Activated naive CD4-positive, alpha-beta T cell treated with anti-CD3 and anti-CD28 coated beads, Interleukin-2, amount 10 ng/mL, durations not matched to agents 7 days and 5 days (primary cell): ENCODE data around the gene SPTBN5.

Source experiments
- CTCF ChIA-PET: fragments of 350-600 bp; sonication (Branson Sonifier 250); formaldehyde crosslinking; loops from one replicate; lab custom pipeline; 2021; ENCODE audit warnings: antibody characterized with exemption; lab: Charles Lee
- DNase-seq: peaks from one replicate; pipeline ENCODE4 v3.0.0-alpha.2; 2020
- H3K27ac Mint-ChIP-seq: one replicate; pipeline ENCODE4 v1.8.0; 2021; ENCODE audit warnings: mild to moderate bottlenecking, moderate library complexity, mixed read lengths
- H3K27me3 Mint-ChIP-seq: one replicate; pipeline ENCODE4 v1.8.0; 2021; ENCODE audit warnings: mild to moderate bottlenecking, mixed read lengths
- H3K36me3 Mint-ChIP-seq: one replicate; pipeline ENCODE4 v1.8.0; 2021; ENCODE audit warnings: mixed read lengths
- H3K4me1 Mint-ChIP-seq: one replicate; pipeline ENCODE4 v1.8.0; 2021; ENCODE audit warnings: mixed read lengths
- H3K4me3 Mint-ChIP-seq: one replicate; pipeline ENCODE4 v1.8.0; 2021; ENCODE audit warnings: mild to moderate bottlenecking, moderate library complexity, mixed read lengths
- H3K9me3 Mint-ChIP-seq: one replicate; pipeline ENCODE4 v1.8.0; 2021; ENCODE audit warnings: mixed read lengths

The SPTBN5 gene

DNA sequence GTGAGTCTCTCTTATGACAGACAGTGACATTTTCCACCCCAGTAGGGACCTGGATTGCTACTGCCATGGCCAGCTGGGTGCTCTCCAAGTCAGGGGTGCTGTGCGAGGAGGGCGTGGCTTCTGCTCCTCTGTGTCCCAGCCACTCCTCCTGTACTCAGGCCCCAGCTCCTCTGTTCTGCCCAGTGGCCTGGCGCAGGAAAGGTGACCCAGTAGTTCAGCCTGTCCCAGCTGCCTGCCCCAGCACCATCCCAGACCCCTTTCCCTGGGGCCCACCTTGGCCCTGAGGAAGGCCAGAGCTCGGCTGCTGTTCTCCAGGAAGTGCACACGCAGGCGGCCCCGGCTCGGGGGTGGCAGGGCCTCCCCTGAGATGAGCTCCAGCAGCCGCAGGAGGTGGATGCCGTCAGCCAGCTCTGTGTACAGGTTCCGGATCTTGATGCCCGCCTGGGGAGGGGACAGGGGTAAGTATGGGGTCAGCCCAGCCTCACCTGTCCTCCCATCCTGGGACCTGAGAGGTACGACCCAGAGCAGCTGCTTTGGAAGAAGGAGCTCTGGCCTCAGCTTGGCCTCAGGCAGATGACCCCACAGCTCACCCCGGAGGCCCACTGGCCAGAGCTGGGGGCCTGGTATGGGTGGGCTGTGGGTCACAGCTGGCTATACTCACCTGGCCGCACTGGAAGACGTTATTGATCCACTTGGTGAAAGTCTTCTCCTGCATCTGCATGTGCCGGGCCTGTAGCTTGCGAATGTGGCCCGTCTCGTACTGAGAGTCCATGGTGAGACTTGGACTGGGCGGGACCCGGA is 1.0 kb downstream of the SPTBN5 start:
- CTCF ChIA-PET = interaction anchor here (0.6 to 0.9 kb wide), 3 partner anchors 12 to 1048 kb away, joined by 3 to 7 read pairs (median 5); no protein-coding TSS in a partner anchor
- no peaks in the 10 kb centered on the region for H3K9me3 Mint-ChIP-seq
- peak overlapping the region; percentile 51 for H3K4me3 Mint-ChIP-seq
- H3K27ac Mint-ChIP-seq = peak overlapping the region; percentile 73
- peaks cover 9% of the 10 kb centered on the region for H3K36me3 Mint-ChIP-seq
- no peaks in the 10 kb centered on the region for H3K27me3 Mint-ChIP-seq
- peaks cover 73% of the 10 kb centered on the region for H3K4me1 Mint-ChIP-seq
- DNase-seq = no peak

- H3K9me3 Mint-ChIP-seq = no peaks in the 10 kb centered on the region
- no peak for DNase-seq
- no peaks in the 10 kb centered on the region for H3K27me3 Mint-ChIP-seq
- H3K36me3 Mint-ChIP-seq = peaks cover 3% of the 10 kb centered on the region
- H3K27ac Mint-ChIP-seq = no peak overlapping the region
- no peak overlapping the region for H3K4me3 Mint-ChIP-seq
- CTCF ChIA-PET = no interaction called here
- H3K4me1 Mint-ChIP-seq = peaks cover 70% of the 10 kb centered on the region
Observed at GRCh38 chr15:41891946-41892345, 1.9 kb downstream of the SPTBN5 start.

- H3K27ac Mint-ChIP-seq = no peak overlapping the region
- H3K27me3 Mint-ChIP-seq = no peaks in the 10 kb centered on the region
- H3K36me3 Mint-ChIP-seq = peaks cover 2% of the 10 kb centered on the region
- H3K4me1 Mint-ChIP-seq = peaks cover 64% of the 10 kb centered on the region
- H3K4me3 Mint-ChIP-seq = no peak overlapping the region
- CTCF ChIA-PET = interaction anchor here (0.7 kb wide), 1 partner anchor 80 kb away, joined by 6 read pairs; no protein-coding TSS in a partner anchor
- DNase-seq = no peak
- H3K9me3 Mint-ChIP-seq = no peaks in the 10 kb centered on the region
Observed at GRCh38 chr15:41891226-41891625, 2.6 kb downstream of the SPTBN5 start.

DNA sequence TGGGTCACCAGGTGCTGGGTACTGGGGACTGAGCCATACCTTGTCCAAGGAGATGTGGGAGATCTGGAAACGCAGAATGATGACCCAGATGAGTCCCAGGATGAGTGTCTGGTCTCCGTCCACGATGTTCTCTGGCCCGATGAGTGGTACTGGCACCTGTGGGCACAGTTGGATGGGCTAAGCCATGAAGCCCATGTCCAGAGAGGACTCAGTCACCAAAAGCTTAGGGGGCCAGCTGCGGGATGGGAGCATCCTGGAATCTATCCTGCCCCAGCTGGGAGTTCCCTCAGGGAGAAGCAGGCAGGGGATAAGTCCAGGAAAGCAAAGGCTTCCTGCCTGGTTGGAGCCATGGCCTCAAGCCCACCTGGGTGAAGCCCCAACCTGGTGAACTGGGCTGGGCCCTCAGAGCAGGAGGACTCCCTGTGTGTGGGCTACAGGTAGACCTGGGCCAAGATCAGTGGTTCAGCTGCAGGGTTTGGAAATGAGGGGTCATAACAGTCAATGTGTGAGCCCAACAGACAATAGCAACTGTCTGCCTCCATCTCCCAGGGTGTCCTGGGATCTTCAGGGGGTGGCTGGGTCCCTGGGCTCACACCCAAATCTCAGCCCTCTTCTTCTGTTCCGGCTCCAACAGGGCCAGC is 3.7 kb downstream of the SPTBN5 start:
- Mint-ChIP-seq H3K4me3 (no peak overlapping the region), H3K4me1 (peaks cover 57% of the 10 kb centered on the region), H3K9me3 (no peaks in the 10 kb centered on the region), H3K36me3 (no peaks in the 10 kb centered on the region), H3K27me3 (no peaks in the 10 kb centered on the region), H3K27ac (no peak overlapping the region)
- CTCF ChIA-PET = no interaction called here
- no peak for DNase-seq

GRCh38 chr15:41888662-41889253 is 5.1 kb downstream of the SPTBN5 start:
- Mint-ChIP-seq H3K9me3 (no peaks in the 10 kb centered on the region), H3K36me3 (no peaks in the 10 kb centered on the region), H3K27me3 (peaks cover 3% of the 10 kb centered on the region), H3K27ac (peak overlapping the region; percentile 78), H3K4me3 (no peak overlapping the region), H3K4me1 (peaks cover 43% of the 10 kb centered on the region)
- DNase-seq = no peak
- CTCF ChIA-PET = no interaction called here

GRCh38 chr15:41887893-41888292 is 6.0 kb downstream of the SPTBN5 start:
- no peak overlapping the region for H3K27ac Mint-ChIP-seq
- H3K27me3 Mint-ChIP-seq = peaks cover 10% of the 10 kb centered on the region
- H3K9me3 Mint-ChIP-seq = no peaks in the 10 kb centered on the region
- CTCF ChIA-PET = no interaction called here
- H3K4me3 Mint-ChIP-seq = no peak overlapping the region
- no peaks in the 10 kb centered on the region for H3K36me3 Mint-ChIP-seq
- DNase-seq = no peak
- peaks cover 35% of the 10 kb centered on the region for H3K4me1 Mint-ChIP-seq

DNA sequence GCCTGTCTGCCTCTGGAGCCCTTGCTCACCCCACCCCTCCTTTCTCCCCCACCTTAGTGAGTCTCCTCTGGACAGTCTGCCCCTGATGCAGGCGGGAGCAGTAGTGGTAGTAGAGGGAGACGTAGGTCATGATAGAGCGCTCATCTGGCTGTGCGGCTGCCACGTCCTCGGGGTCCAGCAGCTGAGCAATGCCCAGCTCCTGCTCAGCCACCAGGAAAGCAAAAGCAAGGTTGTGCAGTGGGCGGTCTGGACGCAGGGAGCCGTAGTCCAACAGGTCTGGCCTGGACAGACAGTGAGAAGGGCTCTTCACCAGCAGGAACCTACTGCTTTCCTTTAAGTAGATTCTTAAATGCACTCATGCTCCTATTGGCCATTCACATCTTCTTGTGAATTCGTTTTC is 6.7 kb downstream of the SPTBN5 start:
- H3K9me3 Mint-ChIP-seq = no peaks in the 10 kb centered on the region
- H3K4me3 Mint-ChIP-seq = no peak overlapping the region

DNA sequence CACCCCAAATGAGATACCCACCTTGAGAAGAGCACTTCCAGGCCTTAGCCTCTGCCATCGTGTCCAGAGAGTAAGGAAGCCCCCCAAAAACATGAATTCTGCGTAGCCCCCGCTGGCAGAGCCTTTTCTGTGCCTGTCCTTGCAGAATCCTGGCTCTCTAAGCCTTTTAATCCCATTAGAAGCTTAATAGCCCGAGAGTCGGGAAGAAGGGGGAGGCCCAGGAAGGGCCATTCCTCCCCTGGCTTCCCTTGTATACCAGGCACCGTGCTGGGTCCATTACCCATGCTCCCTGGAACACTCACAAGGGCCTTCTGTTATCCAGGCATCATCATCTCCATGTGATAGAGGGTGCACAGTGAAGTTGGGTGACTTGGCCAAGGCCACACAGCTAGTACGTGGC is 7.1 kb downstream of the SPTBN5 start:
- Mint-ChIP-seq H3K4me1 (peaks cover 27% of the 10 kb centered on the region), H3K36me3 (no peaks in the 10 kb centered on the region), H3K27me3 (peaks cover 21% of the 10 kb centered on the region), H3K9me3 (no peaks in the 10 kb centered on the region), H3K27ac (no peak overlapping the region), H3K4me3 (no peak overlapping the region)
- no peak for DNase-seq
- CTCF ChIA-PET = no interaction called here

More for the DNA sequence above, 6.7 kb downstream of the SPTBN5 start:
- Mint-ChIP-seq H3K27me3 (peaks cover 17% of the 10 kb centered on the region), H3K4me1 (peaks cover 30% of the 10 kb centered on the region), H3K27ac (no peak overlapping the region), H3K36me3 (no peaks in the 10 kb centered on the region)
- no peak for DNase-seq
- CTCF ChIA-PET = no interaction called here

DNA sequence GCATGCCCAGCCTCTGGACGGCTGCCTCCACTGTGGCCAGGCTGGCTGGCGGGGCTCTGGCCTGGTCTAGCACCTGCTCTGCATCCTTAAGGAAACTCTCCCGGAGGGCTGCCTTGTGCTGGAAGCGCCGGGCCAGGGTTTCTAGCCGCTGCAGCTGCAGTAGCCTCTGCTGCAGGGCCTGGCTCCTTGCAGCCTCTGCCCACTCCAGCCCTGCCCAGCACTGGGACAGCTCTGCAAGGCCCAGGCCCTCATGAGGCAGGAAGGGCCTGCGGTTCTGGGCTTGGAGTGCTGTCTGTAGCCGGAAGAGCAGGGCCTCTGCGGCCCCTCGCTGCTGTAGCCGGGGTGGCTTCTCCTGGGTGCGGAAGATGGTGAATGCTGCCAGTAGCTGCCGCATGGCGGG is 8.0 kb downstream of the SPTBN5 start:
- H3K27me3 Mint-ChIP-seq = peaks cover 30% of the 10 kb centered on the region
- DNase-seq = no peak
- peaks cover 30% of the 10 kb centered on the region for H3K4me1 Mint-ChIP-seq
- no peaks in the 10 kb centered on the region for H3K9me3 Mint-ChIP-seq
- no peak overlapping the region for H3K27ac Mint-ChIP-seq
- no peak overlapping the region for H3K4me3 Mint-ChIP-seq
- CTCF ChIA-PET = no interaction called here
- H3K36me3 Mint-ChIP-seq = no peaks in the 10 kb centered on the region

- peaks cover 30% of the 10 kb centered on the region for H3K4me1 Mint-ChIP-seq
- peaks cover 36% of the 10 kb centered on the region for H3K27me3 Mint-ChIP-seq
- CTCF ChIA-PET = no interaction called here
- H3K9me3 Mint-ChIP-seq = no peaks in the 10 kb centered on the region
- DNase-seq = no peak
- no peaks in the 10 kb centered on the region for H3K36me3 Mint-ChIP-seq
- H3K4me3 Mint-ChIP-seq = no peak overlapping the region
- H3K27ac Mint-ChIP-seq = no peak overlapping the region
Observed at GRCh38 chr15:41885321-41885720, 8.5 kb downstream of the SPTBN5 start.

GRCh38 chr15:41884458-41884857 is 9.4 kb downstream of the SPTBN5 start:
- no peak for DNase-seq

GRCh38 chr15:41883484-41883825 is 10.4 kb downstream of the SPTBN5 start:
- H3K27ac Mint-ChIP-seq = no peak overlapping the region
- no peaks in the 10 kb centered on the region for H3K9me3 Mint-ChIP-seq
- H3K4me3 Mint-ChIP-seq = no peak overlapping the region
- no peaks in the 10 kb centered on the region for H3K36me3 Mint-ChIP-seq
- CTCF ChIA-PET = interaction anchor here (1.1 kb wide), 1 partner anchor 21 kb away, joined by 3 read pairs; no protein-coding TSS in a partner anchor
- peaks cover 18% of the 10 kb centered on the region for H3K4me1 Mint-ChIP-seq
- no peak for DNase-seq
- peaks cover 45% of the 10 kb centered on the region for H3K27me3 Mint-ChIP-seq

More at GRCh38 chr15:41884458-41884857, 9.4 kb downstream of the SPTBN5 start:
- no peak overlapping the region for H3K4me3 Mint-ChIP-seq
- H3K36me3 Mint-ChIP-seq = no peaks in the 10 kb centered on the region
- CTCF ChIA-PET = no interaction called here
- peaks cover 28% of the 10 kb centered on the region for H3K4me1 Mint-ChIP-seq
- no peak overlapping the region for H3K27ac Mint-ChIP-seq
- no peaks in the 10 kb centered on the region for H3K9me3 Mint-ChIP-seq
- H3K27me3 Mint-ChIP-seq = peaks cover 44% of the 10 kb centered on the region

GRCh38 chr15:41882689-41883483 is 11.0 kb downstream of the SPTBN5 start:
- Mint-ChIP-seq H3K27me3 (peaks cover 49% of the 10 kb centered on the region), H3K4me3 (no peak overlapping the region), H3K27ac (no peak overlapping the region), H3K9me3 (no peaks in the 10 kb centered on the region), H3K4me1 (peaks cover 14% of the 10 kb centered on the region), H3K36me3 (no peaks in the 10 kb centered on the region)
- CTCF ChIA-PET = interaction anchor here (0.7 to 1.1 kb wide), 2 partner anchors 22 to 110 kb away, joined by 3 read pairs; no protein-coding TSS in a partner anchor
- DNase-seq = no peak
